Posterior vena cava (tissue), 2 donors: ENCODE data around the gene ABL1. TPM values are rescaled to one million over a fixed set of nuclear protein-coding genes. Genes with fewer than 3 reads are reported as not detected.

Experiments used
- DNase-seq: peaks from one replicate; pipeline ENCODE4 v3.0.0-alpha.2; 2020; ENCODE audit warnings: low spot score
- intact Hi-C, 2 donors: fragments of 100-400 bp; cut with DNase I; formaldehyde crosslinking; loops; one replicate each; pipeline versions ENCODE4 v1.14.1 to v1.14.2; 2022 to 2023
- total RNA-seq, 2 donors: library from RNA; stranded (reverse); fragmentation: NEBNext Ultra II Directional; extraction: Animal tissue kit (Norgen Biotek cat#: 25700); gene quantifications; one replicate each; pipeline ENCODE4 v1.2.1, GENCODE V29; 2021
- donor health status: DM: yes; HTN: yes; CAD: no.
- donor health status: DM: yes; HTN: yes; CAD: no.

The ABL1 gene
- total RNA-seq, 2 donors from 2014 or later = 80.5 to 85.0 TPM

DNA sequence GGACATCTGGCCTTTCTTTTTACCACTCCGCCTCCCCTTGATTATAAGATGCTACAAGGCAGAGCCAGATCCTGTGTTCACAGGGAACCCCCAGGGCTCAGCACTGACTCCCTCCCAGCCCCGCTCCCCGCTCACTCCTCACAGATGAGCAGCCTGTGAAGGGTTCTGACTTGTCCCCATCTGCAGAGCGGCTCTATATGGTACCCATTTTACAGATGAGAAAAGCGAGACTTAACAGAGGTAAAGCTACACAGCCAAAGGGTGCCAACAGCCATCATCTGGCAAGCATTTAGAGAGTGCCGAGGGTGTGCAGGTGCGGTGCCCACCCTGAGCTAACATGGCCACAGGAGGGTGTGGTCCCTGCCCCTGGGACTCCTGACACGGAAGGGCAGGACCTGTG is 85.2 kb downstream of the ABL1 start:
- DNase-seq = no peak
- intact Hi-C loops = no loop called here

DNA sequence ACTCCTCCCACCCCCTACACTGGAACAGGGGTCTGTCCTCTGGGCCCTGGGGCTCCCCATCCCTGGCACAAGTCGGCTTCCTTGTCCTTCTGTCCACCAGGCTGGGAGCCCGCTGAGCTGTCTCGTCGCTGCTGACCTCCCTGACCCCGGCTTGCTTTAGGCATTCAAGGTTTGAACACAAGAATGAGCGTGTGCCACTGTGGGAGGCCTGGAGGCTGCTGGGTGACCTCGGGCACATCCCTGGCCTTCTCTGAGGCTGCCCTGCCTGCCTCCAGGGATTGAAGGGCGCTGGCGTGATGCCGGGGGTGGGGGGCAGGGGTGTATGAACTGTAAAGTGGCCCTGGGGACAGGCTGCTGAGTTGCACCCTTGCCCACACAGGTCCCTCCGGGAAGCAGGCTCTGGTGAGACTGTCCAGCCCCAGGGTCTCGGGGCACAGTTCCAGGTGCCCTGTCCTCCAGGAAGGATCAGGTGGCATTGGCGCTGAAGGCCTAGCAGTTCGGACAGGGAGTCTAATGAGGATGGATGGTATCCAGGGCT is 85.8 kb downstream of the ABL1 start:
- DNase-seq = no peak
- intact Hi-C loops = no loop called here

DNA sequence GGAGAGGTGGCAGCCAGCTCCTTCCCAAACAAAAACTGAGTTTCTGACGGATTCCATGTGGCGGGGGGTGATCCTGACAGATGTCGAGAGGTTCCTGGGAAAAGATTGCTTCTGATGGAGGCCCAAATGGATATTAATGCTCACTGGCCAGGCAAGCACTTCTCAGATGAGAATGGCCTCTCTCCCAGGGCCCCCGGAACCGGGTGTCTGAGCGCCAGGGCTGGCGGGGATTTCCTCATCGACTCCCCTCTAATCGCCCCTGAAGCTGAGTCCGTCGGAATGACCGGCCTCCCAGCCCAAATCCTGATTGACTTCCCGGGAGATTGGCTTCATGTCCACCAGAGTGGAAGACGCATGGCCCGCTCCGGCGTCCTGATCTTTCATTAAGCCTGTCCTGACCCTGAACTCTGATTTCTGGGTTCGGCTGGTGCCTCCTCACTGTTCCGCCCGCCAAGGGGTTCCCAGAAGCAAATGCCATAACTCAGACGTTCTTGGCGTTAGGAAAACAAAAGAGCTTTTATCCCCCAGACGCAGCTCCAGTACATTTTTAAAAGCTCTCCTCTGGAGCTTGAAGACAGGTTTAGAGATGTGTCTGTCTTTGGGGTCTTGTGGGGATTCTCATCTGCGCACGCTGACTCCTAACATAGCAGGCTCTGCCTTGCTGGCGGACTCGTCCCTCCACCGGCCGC is 86.4 kb downstream of the ABL1 start:
- intact Hi-C loops = no loop called here
- DNase-seq = no peak

DNA sequence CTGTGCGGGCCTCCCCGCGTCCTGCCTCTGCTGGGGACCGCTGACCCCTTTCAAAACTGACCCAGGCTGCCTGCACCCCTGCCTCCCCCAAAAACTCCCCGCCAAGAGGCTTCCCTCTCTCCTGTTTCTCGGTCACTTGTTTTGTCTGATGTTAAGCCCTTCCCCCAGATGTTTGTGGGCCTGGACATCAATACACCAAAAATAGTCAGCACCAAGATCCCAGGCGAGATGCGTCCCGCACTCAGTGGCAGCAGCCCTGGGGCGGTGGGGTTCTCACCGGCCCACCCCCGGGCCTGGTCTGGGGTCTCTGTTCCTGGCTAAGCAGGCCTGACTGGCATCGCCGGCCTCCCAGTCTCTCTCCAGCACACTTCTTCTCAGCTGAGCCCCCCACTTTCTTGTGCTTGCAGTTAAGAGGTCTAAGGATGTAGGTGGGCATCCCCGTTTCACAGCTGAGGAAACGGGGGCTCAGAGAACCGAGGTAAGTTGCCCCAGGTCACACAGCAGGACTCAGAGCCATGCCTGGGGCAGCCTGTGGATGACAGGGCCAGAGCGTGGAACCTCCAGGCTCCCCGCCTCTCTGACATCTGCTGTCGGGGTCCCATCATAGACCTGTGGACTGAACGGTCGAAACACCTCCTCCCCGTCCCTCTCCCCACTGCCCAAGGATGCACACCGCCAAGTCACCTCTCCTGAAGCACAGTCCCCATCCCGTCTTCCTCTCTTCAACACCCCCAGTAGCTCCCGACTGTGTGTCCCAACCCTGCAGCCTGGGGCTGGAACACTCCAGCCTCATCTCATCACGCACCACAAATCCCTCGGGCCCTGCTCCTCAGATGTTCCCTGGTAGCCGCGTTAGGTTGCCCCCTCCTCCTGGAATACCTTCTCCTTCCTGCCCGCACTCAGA is 87.2 kb downstream of the ABL1 start:
- DNase-seq = no peak
- intact Hi-C loops = no loop called here

DNA sequence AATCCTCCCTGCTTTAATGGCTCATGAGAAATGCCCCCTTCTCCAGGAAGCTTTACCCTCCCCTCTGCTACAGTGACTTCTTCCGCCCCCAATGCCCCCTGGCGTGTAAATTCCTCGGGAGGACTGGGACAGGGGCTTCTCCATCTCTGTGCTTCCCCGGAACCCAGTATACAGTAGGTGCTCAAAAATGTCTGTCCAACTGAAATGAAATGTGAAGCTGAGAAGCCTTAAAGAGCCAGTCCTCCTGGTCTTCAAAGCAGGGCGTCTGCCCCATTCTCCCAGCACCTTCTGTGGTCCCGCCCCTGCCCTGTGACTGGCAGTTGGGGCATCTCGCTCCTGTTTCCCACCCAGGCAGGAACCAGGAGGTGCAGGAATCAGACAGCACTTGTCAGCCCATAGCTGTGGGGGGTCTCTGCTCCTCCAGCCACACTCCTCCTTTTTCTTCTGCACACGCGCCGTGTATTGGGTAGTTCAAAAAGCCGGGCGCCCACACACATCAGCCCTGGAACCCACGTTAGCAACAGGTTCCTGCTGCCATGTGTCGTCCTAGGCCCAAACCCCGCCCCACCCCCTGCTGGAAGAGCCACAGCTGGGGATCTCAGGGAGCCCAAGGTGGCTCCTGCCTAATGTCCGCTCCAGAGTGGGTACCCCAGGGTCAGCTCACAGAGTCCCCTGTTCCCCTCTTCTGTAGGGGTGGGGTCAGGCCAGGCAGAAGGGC is 88.0 kb downstream of the ABL1 start:
- DNase-seq = no peak
- intact Hi-C loops = no loop called here

DNA sequence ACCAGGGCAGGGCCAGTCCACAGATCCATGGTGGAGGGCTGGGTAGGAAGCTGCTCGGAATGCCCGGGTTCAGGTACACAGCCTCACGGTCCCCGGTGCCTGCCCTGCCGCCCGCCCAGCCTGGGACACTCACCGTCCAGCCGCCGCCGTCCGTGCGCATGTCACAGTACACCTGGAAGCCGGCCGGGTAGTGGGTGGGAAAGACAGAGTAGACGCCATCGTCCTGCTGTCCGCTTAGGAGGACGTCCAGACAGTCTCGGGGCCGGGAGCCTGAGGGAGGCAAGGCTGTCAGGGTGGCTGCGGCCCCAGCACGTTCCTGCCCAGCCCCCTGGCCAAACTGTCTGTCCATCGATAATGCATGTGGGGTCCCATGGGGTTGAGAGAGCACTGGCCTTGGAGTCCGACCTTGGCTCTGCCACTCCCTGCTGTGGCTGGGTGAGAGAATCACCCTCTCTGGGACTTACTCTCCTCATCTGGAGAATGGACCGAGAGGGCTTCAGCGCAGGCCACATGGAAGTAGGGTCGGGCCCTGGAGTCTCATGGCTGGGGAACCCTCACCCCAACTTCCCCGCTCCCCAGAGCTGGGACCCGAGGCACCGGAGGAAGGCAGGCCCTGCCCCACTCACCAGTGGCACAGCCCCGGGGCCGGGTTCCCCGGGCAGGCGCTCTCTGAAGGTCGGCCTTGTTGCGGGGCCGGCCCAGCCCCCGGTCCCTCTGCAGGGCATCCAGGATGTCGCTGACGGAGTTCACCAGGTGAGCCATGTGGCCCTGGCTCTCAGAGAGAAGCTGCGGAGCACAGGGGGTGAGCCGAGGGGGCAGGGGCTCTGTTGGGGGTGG is 88.8 kb downstream of the ABL1 start:
- intact Hi-C loops = no loop called here
- DNase-seq = no peak

DNA sequence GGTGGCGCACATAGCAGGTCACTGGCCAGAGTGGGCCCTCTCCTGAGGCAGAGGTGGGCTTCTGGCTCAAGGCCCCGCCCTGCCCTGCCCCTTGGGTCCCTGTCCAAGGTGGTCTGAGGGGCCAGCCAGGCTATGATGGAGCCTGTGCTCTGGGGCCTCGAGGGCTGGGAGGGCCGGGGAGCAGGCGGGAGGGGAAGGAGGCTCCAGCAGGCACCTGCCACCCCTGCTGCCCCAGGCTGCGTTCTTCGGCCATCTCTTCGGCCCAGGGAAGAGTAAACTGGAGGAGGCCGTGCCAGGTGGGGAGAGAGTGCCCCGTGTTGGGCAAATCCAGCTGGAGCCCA is 89.4 kb downstream of the ABL1 start:
- no peak for DNase-seq
- intact Hi-C loops = no loop called here

DNA sequence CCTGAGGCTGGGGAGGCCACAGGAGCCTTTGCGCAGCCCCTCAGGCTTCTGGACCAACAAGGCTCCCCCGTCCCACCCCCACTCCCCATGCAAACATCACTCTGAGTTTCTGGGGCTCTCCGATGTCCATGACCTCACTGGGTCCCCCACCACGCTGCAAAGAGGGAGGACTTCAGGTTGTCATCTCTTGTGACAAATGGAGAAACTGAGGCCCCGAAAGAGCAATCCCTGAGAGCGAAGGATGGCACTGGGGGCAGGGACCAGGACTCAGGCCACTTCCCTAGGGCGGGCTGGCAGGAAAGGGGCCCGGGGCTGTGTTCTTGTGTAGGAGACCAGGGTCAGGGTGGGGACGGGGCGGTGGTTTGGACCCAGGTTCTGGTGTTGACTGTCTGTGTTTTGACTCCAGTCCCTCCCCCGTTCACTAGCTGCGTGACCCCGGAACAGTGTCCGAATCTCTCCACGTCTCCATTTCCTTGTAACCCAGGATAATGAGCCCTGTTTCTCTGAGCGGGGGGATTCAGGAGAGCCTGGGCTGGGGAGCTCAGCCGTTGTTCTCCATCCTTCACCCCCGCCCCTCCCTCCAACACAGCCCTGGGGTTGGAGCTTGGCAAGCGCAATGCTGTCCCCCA is 90.1 kb downstream of the ABL1 start:
- intact Hi-C loops = no loop called here
- DNase-seq = no peak

DNA sequence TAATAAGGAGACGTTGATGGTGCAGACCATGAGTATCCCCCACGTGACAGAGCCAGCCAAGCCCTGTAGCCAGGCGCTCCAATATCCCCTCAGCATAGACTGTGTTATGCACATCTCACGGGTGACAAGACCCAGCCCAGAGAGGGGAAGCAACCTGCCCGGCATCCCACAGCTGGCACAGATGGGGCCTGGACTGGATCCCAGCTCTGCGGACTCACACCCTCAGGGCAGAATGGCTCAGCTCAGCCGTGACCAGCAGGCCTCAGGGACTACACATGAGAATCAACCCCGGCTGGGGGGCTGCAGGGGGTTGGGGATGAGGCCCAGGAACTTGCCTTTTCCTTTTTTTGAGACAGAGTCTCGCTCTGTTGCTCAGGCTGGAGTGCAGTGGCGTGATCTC is 92.3 kb downstream of the ABL1 start:
- DNase-seq = no peak
- intact Hi-C loops = no loop called here

DNA sequence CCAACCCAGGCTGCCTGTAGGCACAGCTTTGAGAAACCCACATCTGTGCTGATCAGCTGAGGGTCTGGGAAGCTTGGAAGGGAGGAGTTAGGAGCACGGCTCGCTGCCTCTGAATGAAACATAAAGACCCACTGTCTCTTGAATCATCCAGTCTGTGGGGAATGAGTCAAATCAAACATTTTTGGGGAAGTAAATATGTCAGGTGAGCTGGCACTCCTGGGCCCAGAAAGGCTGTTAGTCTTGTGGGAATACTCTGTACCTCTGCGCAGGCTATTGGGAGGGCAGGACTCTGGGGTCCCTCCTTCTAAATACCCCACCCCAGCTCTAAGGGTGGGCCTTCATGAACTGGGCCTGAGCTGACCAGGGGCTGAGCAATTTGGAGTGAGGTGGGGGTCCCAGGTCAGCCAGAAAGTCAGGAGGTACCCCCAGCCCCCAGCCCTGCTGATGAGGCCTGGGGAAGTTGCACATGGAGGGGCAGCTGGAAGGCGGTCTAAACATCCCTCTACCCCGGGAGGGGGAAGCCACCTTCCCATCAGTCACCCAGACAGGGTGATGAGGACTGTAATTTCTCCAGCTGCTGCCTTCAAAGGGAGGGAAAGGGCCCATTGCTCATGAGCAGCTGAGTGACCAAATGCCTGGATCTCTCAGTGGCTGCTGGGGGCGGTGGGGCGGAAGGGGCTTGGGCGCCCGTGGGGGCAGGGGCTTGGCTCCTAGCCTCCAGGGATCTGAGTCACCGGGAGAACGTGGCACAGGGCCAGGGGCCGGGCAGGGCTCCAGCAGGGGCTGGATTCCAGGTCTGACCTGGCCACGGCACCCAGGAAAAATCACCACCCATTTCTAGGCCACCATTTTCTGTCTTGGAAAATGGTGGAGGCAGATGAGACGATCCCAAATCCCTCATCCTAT is 93.2 kb downstream of the ABL1 start:
- intact Hi-C loops = no loop called here
- DNase-seq = no peak

DNA sequence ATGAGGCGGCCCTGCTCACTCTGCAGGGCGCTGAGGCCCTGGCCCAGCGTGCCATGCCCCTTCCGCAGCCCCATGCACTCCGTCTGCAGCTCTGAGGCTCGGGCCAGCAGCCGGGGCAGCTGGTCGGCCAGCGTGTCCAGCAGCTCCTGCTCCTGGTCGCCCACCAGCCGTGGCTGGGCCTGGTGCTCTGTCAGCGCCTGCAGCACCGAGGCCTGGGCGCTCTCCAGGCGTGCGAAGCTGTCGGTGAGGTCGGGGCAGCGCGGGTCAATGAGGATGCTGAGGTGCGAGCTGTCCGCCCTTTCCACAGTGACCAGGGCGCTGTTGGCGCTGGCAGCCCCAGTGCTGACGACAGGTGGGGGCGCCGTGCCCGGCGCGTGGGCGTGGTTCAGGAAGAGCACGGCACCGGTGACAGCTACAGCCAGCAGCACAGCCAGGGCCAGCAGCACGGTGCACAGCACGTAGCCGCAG is 94.6 kb downstream of the ABL1 start:
- no peak for DNase-seq
- intact Hi-C loops = loop anchor here in 1 of 2 donors (10.0 kb wide), 1 partner anchor 155 kb away; no protein-coding TSS in a partner anchor

DNA sequence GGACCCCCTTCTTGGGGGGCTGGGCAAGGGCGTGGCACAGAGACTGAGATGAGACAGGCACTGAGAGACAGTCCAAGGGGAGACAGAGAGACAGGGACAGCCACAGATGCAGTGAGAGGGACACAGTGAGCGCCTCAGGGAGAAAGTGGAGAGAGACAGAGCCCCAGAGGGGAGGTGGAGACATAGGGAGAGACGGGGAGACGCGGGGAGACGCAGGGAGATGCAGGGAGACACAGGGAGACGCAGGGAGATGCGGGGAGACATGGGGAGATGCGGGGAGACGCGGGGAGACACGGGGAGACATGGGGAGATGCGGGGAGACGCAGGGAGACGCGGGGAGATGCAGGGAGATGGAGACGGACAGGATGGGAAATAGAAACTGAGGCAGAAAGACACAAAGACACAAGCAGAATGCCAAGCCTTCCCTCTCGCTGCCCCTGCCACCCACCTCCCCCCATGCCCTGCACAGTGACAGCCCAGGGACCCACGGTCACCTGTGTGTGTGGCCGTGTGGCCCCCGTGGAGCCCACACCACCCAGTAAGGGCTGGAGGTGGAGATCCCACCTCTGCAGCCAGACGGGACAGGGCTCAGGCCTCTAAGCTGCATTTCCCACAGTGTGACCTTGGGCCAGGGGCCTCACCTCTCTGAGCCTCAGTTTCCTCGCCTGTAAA is 95.2 kb downstream of the ABL1 start:
- no peak for DNase-seq

DNA sequence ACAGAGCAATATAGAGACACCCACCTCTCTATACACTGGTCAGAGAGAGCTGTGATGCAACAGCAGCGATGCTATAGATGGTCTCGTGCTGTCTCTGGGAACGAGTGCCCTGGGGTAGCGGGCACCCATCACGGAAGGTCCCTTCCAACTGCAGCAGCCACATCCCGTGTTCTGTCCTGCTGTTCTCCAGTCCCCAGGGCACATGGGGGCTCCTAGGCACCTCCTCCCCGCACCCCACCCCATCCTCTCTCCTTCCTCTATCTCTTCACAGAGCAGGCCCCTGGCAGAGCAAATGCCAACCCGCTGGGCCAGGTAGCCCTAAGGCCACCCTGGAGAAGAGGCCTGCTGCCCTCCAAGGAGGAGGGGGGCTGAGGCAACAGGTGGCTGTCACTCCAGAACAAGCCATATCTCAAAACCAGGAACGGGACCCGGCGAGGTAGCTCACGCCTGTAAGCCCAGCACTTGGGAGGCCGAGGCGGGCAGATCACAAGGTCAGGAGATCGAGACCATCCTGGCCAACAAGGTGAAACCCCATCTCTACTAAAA is 95.8 kb downstream of the ABL1 start:
- no peak for DNase-seq
- intact Hi-C loops = loop anchor here in 1 of 2 donors (10.0 kb wide), 1 partner anchor 156 kb away; no protein-coding TSS in a partner anchor

More for the DNA sequence above, 95.2 kb downstream of the ABL1 start:
- intact Hi-C loops = loop anchor here in 1 of 2 donors (10.0 kb wide), 1 partner anchor 155 kb away; no protein-coding TSS in a partner anchor

DNA sequence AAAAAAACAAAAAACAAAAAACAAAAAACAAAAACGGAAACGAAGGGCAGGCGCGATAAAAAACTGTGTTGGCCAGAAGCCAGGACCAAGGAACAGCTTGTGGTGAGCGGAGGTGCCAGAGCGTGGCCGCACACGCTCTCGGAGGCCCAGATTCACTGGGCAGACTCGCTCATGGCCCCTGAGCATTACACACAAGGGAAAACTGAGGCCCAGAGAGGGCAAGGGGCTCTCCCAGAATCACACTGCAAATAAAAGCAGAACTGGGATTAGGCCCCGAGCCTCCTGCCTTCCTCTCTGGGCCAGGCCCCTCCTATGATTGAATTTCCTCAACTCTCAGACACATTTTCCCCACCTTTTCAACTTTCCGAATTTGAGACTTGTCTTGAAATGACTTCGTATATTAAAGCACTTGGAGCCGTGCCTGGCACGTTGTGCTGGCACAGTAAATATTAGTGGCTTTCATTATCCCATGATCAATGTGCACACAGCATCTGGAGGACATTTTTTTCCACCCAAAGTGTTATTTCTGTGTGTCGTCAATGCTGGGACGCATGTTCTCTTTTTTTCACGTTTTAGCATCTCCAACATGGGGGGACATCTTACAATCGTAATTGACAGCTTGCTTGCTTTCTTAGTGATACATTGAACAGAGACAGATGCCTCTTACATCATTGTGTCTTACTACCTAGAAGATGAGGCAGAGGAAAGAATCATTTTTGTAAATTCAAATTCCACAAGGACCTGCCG is 96.6 kb downstream of the ABL1 start:
- intact Hi-C loops = loop anchor here in 1 of 2 donors (10.0 kb wide), 1 partner anchor 157 kb away; no protein-coding TSS in a partner anchor
- DNase-seq = no peak

DNA sequence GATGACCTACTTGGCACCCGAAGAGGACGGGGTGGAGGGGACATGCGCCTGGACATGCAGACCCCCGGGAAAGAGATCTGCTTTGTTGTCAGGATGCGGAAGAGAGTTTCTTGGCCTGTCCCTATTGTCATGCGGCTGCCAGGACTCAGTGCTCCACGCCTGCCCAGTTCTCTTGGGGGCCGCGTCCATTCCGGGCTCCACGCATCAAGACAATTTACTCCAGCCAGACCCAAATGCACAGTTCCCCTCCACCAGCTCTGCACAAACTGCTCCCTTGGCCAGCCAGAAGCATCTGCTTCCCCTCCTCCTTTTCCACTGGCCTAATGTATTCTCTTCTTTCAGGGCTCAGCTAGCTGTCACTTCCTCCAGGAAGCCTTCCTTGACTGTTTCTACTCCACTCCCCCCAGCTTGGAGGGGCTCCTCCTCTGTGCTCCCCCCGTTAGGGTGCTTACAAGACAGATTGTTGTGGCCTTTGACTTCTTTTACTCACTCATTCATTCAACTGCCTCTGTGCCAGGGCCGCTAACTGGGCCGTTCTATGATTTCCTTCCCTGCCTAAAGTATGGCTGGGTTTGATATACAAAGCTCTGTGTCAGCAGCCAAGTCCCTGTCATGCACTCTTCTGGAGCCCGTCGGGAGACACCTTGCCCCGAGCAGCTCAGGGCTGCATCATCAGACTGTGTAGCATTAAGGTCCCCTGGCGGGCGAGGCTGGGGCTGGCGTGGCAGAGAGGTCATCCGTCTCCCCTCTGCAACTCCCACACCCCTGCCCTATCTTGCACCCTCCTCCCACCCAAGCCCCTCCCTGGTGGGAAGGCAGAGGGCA is 97.4 kb downstream of the ABL1 start:
- intact Hi-C loops = loop anchor here in 1 of 2 donors (10.0 kb wide), 1 partner anchor 158 kb away; no protein-coding TSS in a partner anchor
- DNase-seq = no peak
